ENCODE data around the gene SNPH.

The SNPH gene

DNA sequence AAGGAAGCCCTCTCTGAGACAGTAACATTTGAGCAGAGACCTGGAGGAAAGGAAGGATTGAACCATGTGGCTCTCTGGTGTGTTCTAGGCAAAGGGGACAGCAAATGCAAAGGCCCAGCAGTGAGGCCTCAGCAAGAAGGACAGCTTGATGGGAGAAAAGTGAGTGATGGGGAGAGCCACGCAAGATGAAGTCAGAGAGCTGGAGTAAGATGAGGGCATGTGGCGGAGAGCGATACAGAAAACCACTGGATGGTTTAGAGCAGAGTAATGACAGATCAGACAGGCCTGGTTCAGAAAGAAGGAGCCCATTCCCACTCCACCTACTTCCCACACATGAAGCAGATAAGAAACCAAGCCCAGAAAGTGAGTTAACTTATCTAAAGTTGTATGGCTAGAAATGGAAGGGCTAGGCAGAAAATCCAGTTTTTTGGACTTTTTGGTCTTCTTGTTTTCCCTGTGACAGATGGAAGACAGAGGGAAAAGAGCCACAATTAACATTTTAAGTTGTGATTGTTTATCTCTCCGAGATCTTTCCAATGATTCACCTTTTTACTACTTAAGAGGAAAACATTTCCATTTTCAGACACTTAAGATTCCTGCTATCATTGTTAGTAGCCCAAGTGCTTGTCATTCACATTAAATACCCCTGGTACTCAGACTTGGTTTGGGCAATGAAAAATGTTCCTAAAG is 723 bp upstream of the SNPH start:
- no peak for DNase-seq

DNA sequence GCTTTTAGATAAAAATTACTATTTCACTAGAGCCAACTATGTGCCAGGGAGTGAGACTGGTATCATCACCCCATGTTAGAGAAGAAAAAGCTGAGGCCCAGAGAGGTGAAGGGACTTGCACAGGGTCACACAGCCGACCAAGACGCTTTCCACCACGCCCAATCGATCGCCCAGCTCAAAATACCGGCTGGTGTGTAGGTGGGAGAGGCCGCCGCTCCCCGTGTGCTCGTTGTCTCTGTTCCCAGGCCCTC is 253 bp upstream of the SNPH start:
- DNase-seq: no peak

DNA sequence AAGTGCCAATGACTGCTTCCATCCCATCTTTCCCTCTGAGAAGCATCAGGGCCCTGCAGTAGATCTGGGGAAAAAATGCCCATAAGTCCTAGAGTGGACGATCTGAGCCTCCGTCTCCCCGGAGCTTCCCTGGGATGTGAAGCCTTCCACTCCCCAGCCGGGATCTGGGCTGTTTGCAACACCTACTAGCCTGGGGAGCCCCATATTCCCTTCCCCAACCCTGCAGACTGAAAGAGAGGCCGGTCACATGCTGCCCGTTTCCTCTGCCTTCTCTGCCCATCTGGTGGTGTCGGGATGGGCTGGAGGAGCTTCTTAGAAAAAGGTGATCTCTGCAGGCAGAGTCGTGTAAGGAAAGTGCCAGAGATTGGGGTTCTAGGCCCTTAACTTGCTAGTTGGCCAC is 1.1 kb downstream of the SNPH start:
- DNase-seq: no peak

DNA sequence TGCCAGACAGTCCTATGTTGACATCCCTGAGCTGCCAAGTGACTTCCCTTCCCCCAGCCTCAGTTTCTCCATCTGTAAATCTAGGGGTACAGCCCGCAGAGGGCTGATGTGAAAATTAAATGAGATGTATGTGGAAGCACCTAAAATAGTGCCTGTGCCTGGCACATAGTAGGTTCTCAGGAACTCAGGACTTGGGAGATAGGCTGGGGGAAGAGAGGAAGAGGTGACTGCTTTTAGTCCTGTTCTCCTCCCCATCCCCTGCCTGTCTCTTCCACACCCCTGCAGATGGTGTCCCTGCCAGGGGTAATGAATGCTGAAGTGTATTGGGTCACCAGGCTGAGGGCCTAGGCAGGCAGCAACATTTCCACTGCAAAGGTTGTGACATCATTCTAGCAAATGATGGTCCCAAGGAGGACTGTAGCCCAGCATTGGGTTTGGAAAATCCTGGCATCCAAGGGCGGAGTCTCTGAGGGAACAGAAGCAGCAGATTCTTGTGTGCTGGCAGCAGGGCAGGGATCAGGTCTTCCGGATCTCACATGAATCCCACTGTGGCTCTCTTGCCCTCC is 1.8 kb downstream of the SNPH start:
- DNase-seq: no peak

DNA sequence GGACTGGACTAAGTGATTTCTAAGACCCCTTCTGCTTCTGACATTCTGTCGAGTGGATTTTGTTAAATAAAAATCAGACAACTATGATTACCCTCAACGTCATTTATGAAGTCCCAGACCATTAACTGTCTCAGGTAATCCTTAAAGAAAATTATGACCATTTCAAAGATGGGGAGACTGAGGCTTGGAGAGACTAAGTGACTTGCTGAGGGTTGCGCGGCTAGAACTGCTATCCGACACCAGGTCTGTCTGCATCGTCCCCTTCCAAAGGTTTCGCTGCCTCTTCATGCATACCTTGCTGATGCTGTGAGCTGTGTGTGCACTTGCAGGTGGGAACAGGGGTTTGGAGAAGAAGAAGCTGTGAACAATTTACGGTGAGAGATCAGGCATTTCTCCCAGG is 3.1 kb downstream of the SNPH start:
- no peak for DNase-seq

DNA sequence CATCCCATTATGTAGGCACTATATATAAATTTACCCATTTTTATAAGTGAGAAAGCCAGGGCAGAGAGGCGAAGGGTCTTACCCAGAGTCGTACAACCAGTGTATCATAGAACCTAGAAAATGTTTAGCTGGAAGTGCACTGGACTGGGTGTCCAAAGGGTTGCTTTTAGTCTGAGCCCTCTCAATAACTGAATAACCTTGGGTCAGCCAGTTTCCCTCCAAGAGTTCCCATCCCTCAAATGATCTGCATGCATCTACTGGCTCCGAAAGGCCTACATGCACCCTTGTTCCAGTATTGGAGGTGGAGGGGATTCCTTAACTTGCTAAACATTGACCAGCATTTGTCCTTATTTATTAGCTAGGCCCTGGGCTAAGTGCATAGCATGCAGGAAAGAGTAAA is 3.8 kb downstream of the SNPH start:
- DNase-seq: no peak

DNA sequence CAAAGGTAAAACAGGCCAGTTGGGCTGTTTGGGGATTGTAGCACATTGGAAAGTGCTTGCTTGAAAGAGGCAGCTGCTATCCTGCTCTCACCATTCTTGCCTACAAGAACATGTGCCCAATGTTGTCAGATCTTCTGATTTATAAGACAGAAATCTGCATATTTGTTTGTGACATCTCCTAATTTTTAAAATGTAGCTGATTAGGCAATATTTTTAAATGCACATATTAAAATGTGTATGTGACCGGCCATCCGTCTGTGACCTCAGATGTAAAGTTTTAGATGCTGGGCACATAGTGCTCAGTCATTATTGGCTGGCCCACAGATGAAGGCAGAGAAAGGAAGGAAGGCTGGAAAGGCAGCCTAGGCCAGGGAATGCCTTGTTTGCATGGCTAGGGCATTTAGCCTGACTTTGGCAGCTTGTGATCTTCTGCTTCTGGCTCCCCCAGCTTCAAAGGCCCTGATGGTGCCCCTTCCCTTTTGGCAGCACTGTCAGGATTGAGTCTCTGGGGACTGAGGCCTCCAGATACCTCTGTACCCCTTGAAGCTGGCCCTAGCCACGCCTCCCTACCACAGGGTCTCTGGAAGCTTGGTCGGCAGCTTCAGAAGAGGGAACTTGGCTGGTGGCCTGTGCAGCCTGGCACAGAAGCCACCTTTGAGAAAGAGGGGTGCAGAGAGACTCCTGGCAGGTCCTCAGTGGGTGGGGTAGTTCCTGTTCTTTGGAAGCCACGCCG is 6.4 kb downstream of the SNPH start:
- no peak for DNase-seq

DNA sequence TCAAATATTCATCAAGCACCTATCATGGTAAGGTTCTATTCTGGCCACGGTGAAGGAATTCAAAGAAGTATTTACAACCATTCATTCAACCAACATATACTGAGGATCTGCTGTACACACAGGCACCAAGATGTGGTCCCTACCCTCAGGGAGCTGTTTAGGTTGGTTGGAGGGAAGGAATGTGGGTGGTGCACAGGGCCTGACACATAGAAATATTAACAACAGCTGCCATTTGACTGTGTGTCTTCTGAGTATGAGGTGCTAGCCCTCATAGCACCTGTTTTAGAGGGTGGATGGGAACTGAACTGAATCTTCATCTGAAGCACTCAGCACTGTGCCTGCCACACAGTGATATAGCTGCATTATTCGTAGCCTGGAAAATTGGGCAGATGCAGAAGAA is 7.3 kb downstream of the SNPH start:
- no peak for DNase-seq

DNA sequence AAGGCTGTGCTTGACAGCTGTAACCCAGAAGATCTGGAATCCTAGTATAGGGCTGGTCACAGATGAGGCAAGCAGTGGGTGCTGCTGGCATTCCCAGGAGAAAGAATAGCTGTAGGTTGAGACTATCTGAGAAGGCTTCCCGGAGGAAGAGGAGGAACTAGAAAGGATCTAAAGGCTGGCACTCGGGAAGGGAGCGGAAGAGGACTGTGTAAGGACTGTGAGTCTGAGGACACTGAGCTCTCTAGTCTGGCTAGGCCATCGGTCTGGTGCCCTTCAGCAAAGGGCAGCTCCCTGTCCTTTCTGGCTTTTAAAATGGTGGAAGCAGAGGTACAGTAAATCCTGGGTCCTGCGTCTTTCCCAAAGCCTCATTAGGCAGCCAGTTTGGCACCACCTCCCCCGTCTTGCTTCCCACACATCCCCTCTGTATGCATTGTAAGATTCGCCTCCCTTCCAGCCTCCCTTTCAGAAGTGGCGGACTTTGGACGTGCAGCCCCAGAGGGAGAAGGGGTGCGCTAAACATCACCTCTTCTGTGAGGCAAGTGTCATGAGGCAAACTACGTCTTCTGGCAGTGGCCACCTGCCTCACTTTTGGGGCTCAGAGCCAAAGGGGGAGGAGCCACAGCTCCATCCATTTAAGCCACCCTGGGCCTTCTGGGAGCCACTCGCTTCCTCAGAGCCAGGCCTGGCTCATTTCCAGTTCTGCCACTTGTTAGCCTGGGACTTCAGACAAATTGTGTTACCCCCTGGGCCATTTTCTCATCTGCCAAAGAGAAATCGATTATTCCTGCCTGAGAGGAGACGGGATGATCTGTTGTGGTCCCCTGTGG is 8.6 kb downstream of the SNPH start:
- no peak for DNase-seq

DNA sequence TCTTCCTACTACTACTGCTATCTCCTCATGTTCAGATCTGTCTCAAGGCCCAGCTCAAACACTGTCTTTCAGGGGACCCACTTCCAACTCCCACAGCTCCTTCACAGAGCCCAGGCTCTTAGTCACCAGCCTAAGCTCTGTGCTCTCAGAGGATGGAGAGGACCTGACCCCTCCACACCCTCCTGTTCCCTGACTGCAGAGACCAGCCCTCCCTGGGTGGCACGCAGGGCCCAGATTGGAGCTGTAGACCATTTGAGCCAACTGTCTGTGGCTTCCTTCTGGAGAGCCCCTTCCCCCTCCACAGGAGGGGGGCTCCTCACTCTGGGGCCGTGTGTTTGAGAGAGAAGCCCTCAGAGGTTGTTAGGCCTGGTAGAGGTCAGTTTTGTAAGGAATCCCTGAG is 9.8 kb downstream of the SNPH start:
- DNase-seq: no peak

DNA sequence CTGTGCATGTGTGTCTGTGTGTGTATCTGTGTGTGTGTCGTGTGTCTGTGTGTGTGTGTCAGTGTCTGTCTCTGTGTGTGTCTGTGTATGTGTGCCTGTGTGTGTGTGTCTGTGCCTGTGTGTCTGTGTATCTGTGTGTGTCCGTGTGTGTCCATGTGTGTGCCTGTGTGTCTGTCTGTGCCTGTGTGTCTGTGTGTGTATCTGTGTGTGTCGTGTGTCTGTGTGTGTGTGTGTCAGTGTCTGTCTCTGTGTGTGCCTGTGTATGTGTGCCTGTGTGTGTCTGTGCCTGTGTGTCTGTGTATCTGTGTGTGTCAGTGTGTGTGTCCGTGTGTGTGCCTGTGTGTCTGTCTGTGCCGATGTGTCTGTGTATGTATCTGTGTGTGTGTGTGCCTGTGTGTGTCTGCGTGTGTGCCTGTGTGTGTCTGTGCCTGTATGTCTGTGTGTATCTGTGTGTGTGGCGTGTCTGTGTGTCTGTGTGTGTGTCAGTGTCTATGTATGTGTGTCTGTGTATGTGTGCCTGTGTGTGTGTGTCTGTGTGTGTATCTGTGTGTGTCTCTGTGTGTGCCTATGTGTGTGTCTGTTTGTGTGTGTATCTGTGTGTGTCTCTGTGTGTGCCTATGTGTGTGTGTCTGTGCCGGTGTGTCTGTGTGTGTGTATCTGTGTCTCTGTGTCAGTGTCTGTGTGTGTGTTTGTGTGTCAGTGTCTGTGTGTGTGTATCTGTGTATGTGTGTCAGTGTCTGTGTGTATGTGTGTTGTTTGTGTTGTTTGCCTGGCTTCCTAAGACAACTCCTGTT is 11.6 kb downstream of the SNPH start:
- DNase-seq: no peak

DNA sequence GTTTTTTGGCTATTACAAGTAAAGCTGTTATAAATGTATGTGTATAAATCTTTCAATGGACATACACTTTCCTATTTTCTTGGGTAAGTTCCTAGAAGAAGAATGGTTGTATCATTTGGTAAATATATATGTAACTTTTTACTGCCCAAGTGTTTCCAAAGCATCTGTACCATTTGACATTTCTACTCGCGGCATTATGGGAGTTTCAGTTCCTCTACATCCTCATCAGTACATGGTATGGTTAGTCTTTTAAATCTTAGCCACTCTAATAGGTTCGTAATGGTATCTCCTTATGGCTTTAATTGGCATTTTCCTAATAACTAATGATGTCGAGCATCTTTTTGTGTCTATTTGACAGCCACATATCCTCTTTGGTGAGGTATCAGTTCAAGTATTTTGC is 12.9 kb downstream of the SNPH start:
- no peak for DNase-seq

DNA sequence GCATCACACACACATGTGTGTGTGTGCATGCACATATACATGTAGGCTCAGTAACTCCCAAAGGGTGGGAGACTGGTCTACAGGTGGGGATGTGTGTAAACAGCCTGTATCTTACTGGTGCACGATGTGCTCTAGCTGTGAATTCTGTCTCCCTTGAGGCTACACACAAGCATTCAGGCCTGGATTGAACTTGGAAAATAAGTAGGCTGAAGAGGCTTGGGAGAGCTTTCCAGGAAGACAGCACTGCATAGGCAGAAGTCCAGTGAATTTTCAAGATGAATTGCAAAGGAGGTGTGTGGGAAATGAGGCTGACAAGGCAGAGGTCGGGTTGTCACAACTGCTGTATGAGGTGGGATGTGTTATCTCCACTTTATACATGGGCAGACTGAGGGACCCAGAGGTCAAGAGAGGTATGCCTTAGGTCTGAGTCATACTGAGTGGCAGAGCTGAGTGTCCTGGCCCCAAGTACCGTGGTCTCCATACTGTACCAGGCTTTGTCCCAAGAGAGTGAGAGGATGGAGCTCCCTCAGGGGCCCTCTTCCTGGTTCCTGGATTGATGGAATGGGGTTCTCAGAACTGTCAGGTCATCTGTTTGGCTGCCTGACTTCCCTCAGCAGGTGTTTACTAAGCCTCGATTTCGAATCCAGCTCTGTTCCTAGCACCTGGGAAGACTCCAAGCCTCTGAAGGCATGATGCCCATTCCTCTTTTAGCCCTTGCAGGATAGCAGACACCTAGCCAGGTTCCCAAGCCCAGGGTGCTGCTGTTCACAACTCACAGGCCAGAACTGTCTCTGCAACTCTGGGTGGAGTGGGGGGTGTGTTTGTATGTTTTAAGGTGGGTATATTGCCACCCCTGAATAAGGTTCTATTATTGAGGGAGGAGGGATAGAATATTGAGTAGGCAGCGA is 14.4 kb downstream of the SNPH start:
- no peak for DNase-seq

DNA sequence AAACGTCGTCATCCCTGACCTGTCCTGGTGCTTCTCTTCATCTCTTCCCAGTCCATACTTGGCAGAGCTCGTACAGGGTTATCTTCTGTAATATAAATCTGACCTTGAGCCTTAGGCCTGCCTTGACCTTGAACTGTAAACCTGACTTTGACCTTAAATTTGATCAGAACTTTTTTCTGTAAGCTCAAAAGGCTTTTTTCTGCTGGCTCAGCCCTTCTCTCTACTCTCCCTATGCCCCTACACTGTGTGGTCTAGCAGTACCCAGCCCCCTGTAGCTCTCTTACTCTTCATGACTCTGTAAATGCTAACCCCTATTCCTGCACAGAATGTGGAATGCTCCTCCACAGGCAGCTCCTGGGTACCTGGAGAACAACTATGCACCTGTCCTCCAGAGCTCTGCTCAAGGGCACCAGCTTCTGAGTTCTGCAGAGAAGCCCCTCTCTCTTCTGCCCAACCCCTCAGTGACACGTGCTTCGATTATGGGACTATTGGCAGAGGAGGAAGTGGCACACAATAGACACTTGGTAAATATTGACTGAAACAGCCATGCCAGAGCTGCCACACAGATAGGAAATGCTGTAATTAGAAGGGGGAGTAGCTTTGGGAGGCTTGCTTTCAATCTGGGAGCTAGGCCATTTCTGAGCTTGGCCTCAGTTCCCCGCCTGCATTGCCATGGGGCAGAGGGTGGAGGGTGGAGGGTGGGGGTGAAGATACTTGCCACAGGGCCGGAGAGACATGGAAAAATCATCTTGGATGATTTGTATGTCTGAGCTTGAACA is 15.4 kb downstream of the SNPH start:
- DNase-seq: no peak

DNA sequence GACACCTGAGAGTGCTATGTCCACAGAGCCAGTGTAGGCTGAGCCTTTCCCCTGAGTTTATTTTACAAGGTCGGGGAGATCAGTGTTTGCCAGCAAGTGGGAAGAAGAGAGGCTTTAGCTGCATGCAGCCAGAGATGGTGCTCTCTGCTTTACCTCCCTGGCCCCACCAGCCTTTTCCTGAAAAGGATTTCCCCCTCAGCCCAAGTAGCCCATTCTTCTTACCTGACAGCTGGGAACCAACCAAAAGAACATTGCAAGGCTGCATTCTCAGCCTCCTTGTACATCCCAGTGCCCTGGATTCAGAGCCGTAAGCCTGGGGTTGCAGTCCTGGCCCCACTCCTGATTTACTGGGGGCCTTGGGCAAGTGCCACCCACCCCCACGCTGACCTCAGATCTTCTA is 16.9 kb downstream of the SNPH start:
- no peak for DNase-seq

DNA sequence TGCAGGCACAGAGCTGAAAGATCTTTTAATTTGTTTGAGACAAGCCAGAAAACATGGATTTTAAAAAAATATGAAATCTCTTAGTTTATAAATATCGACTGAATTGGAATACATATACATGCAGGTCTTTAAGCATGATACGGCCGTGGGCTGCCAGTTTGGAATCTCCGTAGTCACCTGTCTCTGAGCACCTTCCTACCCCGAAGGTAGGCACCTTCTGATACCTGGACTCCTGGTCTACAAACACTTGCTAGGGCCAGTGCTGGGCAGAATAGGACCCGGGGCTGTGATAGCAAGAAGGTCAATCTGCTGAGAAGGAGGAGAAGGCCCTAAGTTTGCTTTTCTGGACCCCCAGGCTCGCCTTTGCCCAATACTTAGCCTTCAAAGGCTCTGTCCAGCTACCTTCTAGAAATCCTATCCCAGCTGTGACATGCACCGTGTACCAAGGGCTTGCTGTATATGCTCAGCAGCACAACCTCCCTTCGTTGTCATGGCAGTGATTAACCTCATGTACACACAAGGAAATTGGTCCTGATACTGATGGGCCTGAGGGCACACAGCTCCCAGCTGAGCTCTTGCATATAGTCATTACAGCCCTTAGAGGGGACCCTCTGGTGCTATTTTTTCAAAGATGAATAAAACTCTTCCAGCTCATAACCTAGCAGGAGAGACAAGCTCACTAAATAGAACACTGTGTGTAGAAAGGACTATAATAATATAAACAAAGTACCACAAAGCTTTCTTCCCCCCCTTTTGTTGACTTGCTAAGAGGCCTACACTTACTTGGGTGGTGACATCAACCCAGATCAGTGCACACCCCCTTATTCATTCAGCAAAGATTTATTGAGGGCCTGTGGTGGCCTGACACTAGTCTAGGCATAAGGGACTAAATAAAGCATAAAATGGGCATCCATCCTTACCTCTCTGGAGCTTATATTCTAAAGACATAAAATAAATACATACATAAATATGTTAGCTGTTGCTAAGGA is 17.7 kb downstream of the SNPH start:
- DNase-seq: no peak

DNA sequence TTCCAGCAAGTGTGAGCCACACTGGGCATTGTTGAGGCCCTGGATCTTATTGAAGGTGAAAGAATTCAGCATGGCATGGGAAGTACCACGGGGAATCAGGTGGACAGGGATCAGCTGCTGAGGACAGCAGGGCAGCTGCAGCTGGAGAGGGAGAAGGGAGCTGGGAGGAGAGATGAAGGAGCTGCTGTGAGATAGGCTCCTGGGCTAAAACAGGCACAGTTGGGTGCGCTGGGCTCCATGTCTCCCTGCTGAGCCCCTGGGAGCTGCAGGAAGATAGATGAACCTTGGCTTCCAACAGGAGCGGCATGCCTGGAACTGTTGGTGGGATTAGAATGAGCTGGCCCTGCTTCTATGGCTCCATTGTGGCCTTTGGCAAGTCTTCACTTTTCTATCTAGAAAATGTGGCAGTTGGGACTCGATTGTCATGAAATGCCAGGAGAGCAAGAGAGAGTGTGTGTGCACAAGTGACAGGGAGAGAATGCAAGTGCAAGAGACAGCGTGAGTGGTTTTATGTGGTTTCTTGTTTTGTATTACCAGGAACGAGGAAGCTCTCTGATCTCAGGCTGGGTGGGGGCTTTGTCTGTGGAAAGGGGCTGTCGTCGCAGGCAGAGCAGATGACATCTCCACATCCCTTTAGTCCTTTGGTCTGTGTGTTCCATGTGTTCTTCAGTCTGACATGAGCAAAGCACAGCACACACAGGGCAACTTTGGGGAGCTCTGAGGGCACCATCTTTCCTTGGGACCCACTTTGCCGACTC is 20.4 kb downstream of the SNPH start:
- DNase-seq: no peak

DNA sequence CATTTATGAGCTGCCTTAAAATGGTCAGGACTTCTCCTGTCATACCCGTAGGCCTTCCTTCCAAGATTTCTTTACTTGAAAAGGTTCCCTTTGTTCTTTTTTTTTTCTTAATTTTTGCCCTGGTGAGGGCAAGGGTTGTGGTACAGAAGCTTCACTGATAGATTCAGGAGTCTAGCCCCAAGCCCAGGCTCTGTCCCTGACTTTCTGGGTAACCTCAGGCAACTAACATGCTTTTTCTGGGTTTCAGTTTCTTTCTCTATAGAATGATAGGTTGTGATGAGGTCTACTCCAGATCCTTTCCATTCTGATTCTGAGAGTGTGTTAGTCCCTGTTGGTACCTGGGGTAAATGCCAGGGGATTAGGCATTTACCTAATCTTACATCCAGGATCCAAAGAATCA is 21.2 kb downstream of the SNPH start:
- DNase-seq: no peak

Data from DMS 273 treated with DMSO at 0.1 percent for 48 hours (cell line).